ENCODE measurements around the gene CDCP2.

DNA sequence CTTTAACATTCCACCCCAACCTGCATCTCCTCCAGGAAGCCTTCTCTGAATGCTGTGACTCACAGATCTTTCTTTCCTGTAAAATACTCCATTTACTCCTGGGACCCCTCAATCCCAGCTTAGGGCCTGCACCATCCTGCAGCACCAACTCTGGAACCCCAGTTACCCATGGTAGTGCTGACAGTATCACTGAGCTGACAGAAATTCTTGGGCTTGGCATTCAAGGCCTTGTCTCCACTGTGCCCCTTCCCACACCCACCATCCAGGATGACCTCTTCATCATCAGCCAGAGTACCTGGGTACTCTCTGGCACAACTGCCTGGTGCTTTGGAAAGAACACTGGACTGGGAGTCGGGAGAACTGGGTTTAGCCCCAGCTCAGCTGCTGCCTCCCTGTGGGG, 38.7 kb upstream of the CDCP2 start:
- TF ChIP-seq POLR2AphosphoS5 (IDR thresholded peaks at IDR 0.05; ENCODE audit: borderline replicate concordance, low read depth, low read length), result no peak
- TF ChIP-seq EZH2 (IDR thresholded peaks at IDR 0.05), result no peak
